ENCODE data around the gene TLCD3A. TPM values are rescaled to one million over a fixed set of nuclear protein-coding genes. Genes with fewer than 3 reads are reported as not detected.
A peak's percentile ranks its signal among the peaks of the same experiment; 100 is the strongest.

Gene TLCD3A
- total and polyA plus RNA-seq, 9 of the 15 experiments (the other 6 are each of a cell fraction or from before 2014, with no cell fraction given): 1.3 to 13.5 (median 7.3) TPM

DNA sequence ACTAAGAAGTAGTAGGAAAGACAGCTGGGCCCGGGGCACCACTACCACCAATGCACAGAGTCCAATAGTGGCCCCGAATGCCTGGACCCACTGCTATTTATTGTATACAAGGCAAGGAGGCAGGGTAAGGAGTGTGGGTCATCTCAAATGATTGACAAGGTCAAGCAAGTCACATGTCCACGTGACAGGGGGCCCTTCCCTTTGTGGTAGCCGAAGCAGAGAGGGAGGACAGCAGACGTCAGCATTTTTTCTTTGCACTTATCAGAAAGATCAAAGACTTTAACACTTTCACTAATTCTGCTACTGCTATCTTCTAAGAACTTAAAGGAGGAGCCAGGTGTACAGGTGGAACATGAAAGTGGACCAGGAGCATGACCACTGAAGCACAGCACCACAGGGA lies 24.3 kb upstream of the TLCD3A start (continued):
- no peak for TF ChIP-seq GTF3C2 (IDR thresholded peaks at IDR 0.05; ENCODE audit: borderline replicate concordance, extremely low read depth, insufficient read length)
- TF ChIP-seq NFIX (CRISPR knock-in tag; IDR thresholded peaks at IDR 0.05; ENCODE audit: low read depth): no peak
- TF ChIP-seq ESRRA (IDR thresholded peaks at IDR 0.05; ENCODE audit: borderline replicate concordance, low read depth): peak; percentile 76
- no peak for TF ChIP-seq CBFA2T3 (IDR thresholded peaks at IDR 0.05)
- TF ChIP-seq BHLHE40 (IDR thresholded peaks at IDR 0.05; ENCODE audit: low read length): peak; percentile 37; the same call in 1 of the 2 replicates
- TF ChIP-seq, protein P1, sequence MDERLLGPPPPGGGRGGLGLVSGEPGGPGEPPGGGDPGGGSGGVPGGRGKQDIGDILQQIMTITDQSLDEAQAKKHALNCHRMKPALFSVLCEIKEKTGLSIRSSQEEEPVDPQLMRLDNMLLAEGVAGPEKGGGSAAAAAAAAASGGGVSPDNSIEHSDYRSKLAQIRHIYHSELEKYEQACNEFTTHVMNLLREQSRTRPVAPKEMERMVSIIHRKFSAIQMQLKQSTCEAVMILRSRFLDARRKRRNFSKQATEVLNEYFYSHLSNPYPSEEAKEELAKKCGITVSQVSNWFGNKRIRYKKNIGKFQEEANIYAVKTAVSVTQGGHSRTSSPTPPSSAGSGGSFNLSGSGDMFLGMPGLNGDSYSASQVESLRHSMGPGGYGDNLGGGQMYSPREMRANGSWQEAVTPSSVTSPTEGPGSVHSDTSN (CRISPR knock-in tag; IDR thresholded peaks at IDR 0.05; ENCODE audit: low read depth): no peak
- TF ChIP-seq, protein P1 (tag; conservative IDR thresholded peaks at IDR 0.05; ENCODE audit: low read depth): 0 out of 2 replicates have a peak, but pooled peaks have one; percentile 17
- no peak for TF ChIP-seq PCBP2 (IDR thresholded peaks at IDR 0.05; ENCODE audit: low read depth, low read length, poor library complexity, severe bottlenecking)
- no peak for TF ChIP-seq SRF (CRISPR knock-in tag; IDR thresholded peaks at IDR 0.05)
- TF ChIP-seq SUPT5H (IDR thresholded peaks at IDR 0.05): no peak
- TF ChIP-seq, protein P2, sequence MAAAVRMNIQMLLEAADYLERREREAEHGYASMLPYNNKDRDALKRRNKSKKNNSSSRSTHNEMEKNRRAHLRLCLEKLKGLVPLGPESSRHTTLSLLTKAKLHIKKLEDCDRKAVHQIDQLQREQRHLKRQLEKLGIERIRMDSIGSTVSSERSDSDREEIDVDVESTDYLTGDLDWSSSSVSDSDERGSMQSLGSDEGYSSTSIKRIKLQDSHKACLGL (CRISPR knock-in tag; IDR thresholded peaks at IDR 0.05; ENCODE audit: borderline replicate concordance, poor library complexity, severe bottlenecking): no peak
- TF ChIP-seq, protein P3, sequence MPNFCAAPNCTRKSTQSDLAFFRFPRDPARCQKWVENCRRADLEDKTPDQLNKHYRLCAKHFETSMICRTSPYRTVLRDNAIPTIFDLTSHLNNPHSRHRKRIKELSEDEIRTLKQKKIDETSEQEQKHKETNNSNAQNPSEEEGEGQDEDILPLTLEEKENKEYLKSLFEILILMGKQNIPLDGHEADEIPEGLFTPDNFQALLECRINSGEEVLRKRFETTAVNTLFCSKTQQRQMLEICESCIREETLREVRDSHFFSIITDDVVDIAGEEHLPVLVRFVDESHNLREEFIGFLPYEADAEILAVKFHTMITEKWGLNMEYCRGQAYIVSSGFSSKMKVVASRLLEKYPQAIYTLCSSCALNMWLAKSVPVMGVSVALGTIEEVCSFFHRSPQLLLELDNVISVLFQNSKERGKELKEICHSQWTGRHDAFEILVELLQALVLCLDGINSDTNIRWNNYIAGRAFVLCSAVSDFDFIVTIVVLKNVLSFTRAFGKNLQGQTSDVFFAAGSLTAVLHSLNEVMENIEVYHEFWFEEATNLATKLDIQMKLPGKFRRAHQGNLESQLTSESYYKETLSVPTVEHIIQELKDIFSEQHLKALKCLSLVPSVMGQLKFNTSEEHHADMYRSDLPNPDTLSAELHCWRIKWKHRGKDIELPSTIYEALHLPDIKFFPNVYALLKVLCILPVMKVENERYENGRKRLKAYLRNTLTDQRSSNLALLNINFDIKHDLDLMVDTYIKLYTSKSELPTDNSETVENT (CRISPR knock-in tag; IDR thresholded peaks at IDR 0.05): no peak
- peak; percentile 72 for TF ChIP-seq MAFK (IDR thresholded peaks at IDR 0.05; ENCODE audit: low read length)
- TF ChIP-seq ZFP36 (IDR thresholded peaks at IDR 0.05; ENCODE audit: low read depth, low read length, partially characterized antibody): no peak
- no peak for TF ChIP-seq CEBPB (tag; IDR thresholded peaks at IDR 0.05)
- no peak for TF ChIP-seq DDX20 (tag; IDR thresholded peaks at IDR 0.05; ENCODE audit: low read depth)
- no peak for TF ChIP-seq ZNF75A (CRISPR knock-in tag; IDR thresholded peaks at IDR 0.05)
- no peak for TF ChIP-seq CAMTA2 (CRISPR knock-in tag; conservative IDR thresholded peaks at IDR 0.05)
- TF ChIP-seq NR4A1 (CRISPR knock-in tag; IDR thresholded peaks at IDR 0.05): no peak
- TF ChIP-seq NR4A1 (tag; IDR thresholded peaks at IDR 0.05): no peak
- no peak for TF ChIP-seq HNRNPUL1 (IDR thresholded peaks at IDR 0.05; ENCODE audit: low read length)
- TF ChIP-seq POLR2AphosphoS2 (IDR thresholded peaks at IDR 0.05; ENCODE audit: low read length): no peak
- TF ChIP-seq SIN3B (IDR thresholded peaks at IDR 0.05; ENCODE audit: low read depth): no peak

All from K562 (cell line).